GM12878 (cell line): Measurements from ENCODE around the gene MORN4. TPM values are rescaled to one million over a fixed set of nuclear protein-coding genes. Genes with fewer than 3 reads are reported as not detected.
"Not testable (repeated sequence)": the region's sequence is repeated elsewhere in the genome, so short reads cannot be mapped to it uniquely, and the experiment has no call there.

Source experiments
- ATAC-seq: fragments of 200-7000 bp; cut with Tn5 transposase; 3 replicates; pipeline ENCODE4 v1.9.1; 2020; ENCODE audit warnings: mild to moderate bottlenecking, moderate library complexity
- BruUV-seq: library from RNA; stranded (reverse); fragments of 400-500 nt; replicated peaks from 2 replicates; lab custom pipeline; 2021; lab: Mats Ljungman, UMichigan
- CTCF ChIA-PET: fragments of 300-600 bp; sonication (Branson Sonifier 250); formaldehyde crosslinking; extraction: SDS; loops from one replicate; lab custom pipeline; 2021; ENCODE audit warnings: inconsistent platforms; lab: Yijun Ruan, JAX
- POLR2A ChIA-PET: fragments of 350-600 bp; formaldehyde crosslinking; extraction: SDS; loops from one replicate; lab custom pipeline; 2021; ENCODE audit warnings: inconsistent platforms; lab: Charles Lee
- RAD21 ChIA-PET: fragments of 300-600 bp; sonication (Branson Sonifier 250); formaldehyde crosslinking; loops from one replicate; lab custom pipeline; 2023; ENCODE audit warnings: antibody characterized with exemption; ENCODE audit not compliant: unreplicated experiment; lab: Charles Lee
- SMC1A ChIA-PET: fragments of 300-600 bp; sonication (Branson Sonifier 250); formaldehyde crosslinking; loops from one replicate; lab custom pipeline; 2023; ENCODE audit not compliant: unreplicated experiment, uncharacterized antibody; lab: Charles Lee
- DNase-seq: peaks from one replicate; pipeline ENCODE4 v3.0.0-alpha.2; 2011; ENCODE audit warnings: low read depth, low spot score
- FAIRE-seq: peaks from 3 replicates; lab custom pipeline; 2011; peaks lifted over from hg19 to GRCh38; lab: Jason Lieb, UNC
- H2AFZ ChIP-seq: 2 replicates; pipeline ENCODE4 v1.6.0; 2011; ENCODE audit warnings: low read depth, low read length, control low read depth; ENCODE audit not compliant: control insufficient read depth
- H3K27ac ChIP-seq: 2 replicates; pipeline ENCODE4 v1.5.1; 2011; ENCODE audit warnings: control low read depth; ENCODE audit not compliant: control insufficient read depth, insufficient read depth
- H3K27me3 ChIP-seq, 2 experiments: replicated peaks in 1 of 2; 2 replicates each; pipeline versions ENCODE4 v1.6.0 to v1.6.1; 2011; ENCODE audit warnings: low read length in 1 of 2; ENCODE audit not compliant: control insufficient read depth in 2 of 2, insufficient read depth in 2 of 2
- H3K36me3 ChIP-seq, 2 experiments: 2 replicates each; pipeline ENCODE4 v1.5.1; 2011; ENCODE audit warnings: low read length in 1 of 2; ENCODE audit not compliant: control insufficient read depth in 2 of 2, insufficient read depth in 2 of 2
- H3K4me1 ChIP-seq: 2 replicates; pipeline ENCODE4 v1.6.1; 2011; ENCODE audit warnings: mild to moderate bottlenecking, low read length, moderate library complexity, mixed read lengths; ENCODE audit not compliant: control insufficient read depth, insufficient read depth
- H3K4me2 ChIP-seq: 2 replicates; pipeline ENCODE4 v1.6.0; 2011; ENCODE audit warnings: control low read depth; ENCODE audit not compliant: control insufficient read depth, insufficient read depth
- H3K4me3 ChIP-seq: fragments of 200-600 bp; sonication (generic); 2 replicates; pipeline ENCODE4 v1.5.1; 2016
- H3K79me2 ChIP-seq: 2 replicates; pipeline ENCODE4 v1.6.0; 2011; ENCODE audit warnings: low read length; ENCODE audit not compliant: control insufficient read depth, insufficient read depth
- H3K9ac ChIP-seq: 2 replicates; pipeline ENCODE4 v1.8.0; 2011; ENCODE audit warnings: low read length, control low read depth, mixed read lengths; ENCODE audit not compliant: control insufficient read depth, insufficient read depth
- H3K9me3 ChIP-seq: replicated peaks from 3 replicates; pipeline ENCODE4 v1.5.1; 2011; ENCODE audit warnings: mild to moderate bottlenecking, low read length; ENCODE audit not compliant: control insufficient read depth, insufficient read depth
- H4K20me1 ChIP-seq: 2 replicates; pipeline ENCODE4 v1.6.0; 2011; ENCODE audit not compliant: control insufficient read depth, insufficient read depth
- ATF7 ChIP-seq: fragments of 450-650 bp; IDR thresholded peaks from 2 replicates; pipeline ENCODE4 v1.6.1; 2016; ENCODE audit warnings: low read depth, mild to moderate bottlenecking
- BACH1 ChIP-seq: fragments of 450-650 bp; IDR thresholded peaks from 2 replicates; pipeline ENCODE4 v1.6.1; 2017; ENCODE audit warnings: mild to moderate bottlenecking, borderline replicate concordance
- DPF2 ChIP-seq: fragments of 450-650 bp; IDR thresholded peaks from 2 replicates; pipeline ENCODE4 v1.6.1; 2017; ENCODE audit warnings: mild to moderate bottlenecking
- IKZF2 ChIP-seq, 2 experiments: fragments of 450-650 bp; IDR thresholded peaks; 2 replicates each; pipeline ENCODE4 v1.6.1; 2017; ENCODE audit warnings: mild to moderate bottlenecking in 2 of 2, moderate library complexity in 2 of 2
- JUNB ChIP-seq: IDR thresholded peaks from 2 replicates; pipeline ENCODE4 v1.6.1; 2016; ENCODE audit warnings: antibody characterized with exemption, mild to moderate bottlenecking
- KLF5 ChIP-seq: fragments of 450-650 bp; IDR thresholded peaks from 2 replicates; pipeline ENCODE4 v1.6.1; 2014; ENCODE audit warnings: mild to moderate bottlenecking; ENCODE audit not compliant: partially characterized antibody
- NR2F1 ChIP-seq: fragments of 450-650 bp; conservative IDR thresholded peaks from 2 replicates; pipeline ENCODE4 v1.6.1; 2017; ENCODE audit warnings: mild to moderate bottlenecking
- REST ChIP-seq: IDR thresholded peaks from 2 replicates; pipeline ENCODE4 v1.6.1; 2012; ENCODE audit warnings: mild to moderate bottlenecking, low read depth, low read length
- ZNF384 ChIP-seq: IDR thresholded peaks from 2 replicates; pipeline ENCODE4 v1.6.1; 2012; ENCODE audit warnings: low read depth, mild to moderate bottlenecking, low read length, improper control_type of control experiment, borderline replicate concordance
- WGBS: methylation state at CpG from one replicate; pipeline ENCODE4 v1.1.6; 2016; ENCODE audit warnings: low lambda C conversion rate; ENCODE audit not compliant: insufficient replicate concordance, insufficient coverage; ENCODE audit errors: missing lambda C conversion rate; 5-methylcytosine and 5-hydroxymethylcytosine counted together
- in situ Hi-C: fragments of 300-500 bp; cut with MboI; formaldehyde crosslinking; loops from 9 replicates; pipeline ENCODE4 v1.14.3; 2018; ENCODE audit warnings: mixed read lengths
- intact Hi-C: fragments of 100-400 bp; cut with micrococcal nuclease; formaldehyde crosslinking; loops from one replicate; pipeline ENCODE4 v1.14.2; 2022; ENCODE audit not compliant: unreplicated experiment
- polyA plus RNA-seq, 11 experiments: library from polyadenylated mRNA; depleted of rRNA in 4 of 11; unstranded in 6 of 11; stranded (reverse) in 5 of 11; fragments of >200 nt; fragmentation: Nextera tagmentation in 4 of 11; fragmentation: Illumina TruSeq in 1 of 11; extraction: Ambion mirVana in 4 of 11; extraction: Trizol in 1 of 11; gene quantifications; 1 replicate in 1 of 11; 2 replicates in 10 of 11; pipeline versions ENCODE4 v1.2.1 to v1.2.3, GENCODE V29; 2011 to 2016; ENCODE audit warnings: inconsistent platforms in 2 of 11, missing spikeins in 2 of 11, low read depth in 1 of 11
- total RNA-seq, 4 experiments: library from RNA; depleted of rRNA in 3 of 4; stranded (reverse); fragments of >200 nt in 3 of 4; fragmentation: Illumina TruSeq in 1 of 4; extraction: Trizol in 1 of 4; gene quantifications; 2 replicates each; pipeline versions ENCODE4 v1.2.1 to v1.2.3, GENCODE V29; 2013 to 2021
- TF ChIP-seq, protein P1 (sequence below): IDR thresholded peaks from 2 replicates; pipeline ENCODE4 v1.6.1; 2011; ENCODE audit warnings: borderline replicate concordance, low read depth, mild to moderate bottlenecking, moderate library complexity, low read length; ENCODE audit not compliant: insufficient read depth, poor library complexity, severe bottlenecking
- TF ChIP-seq, protein P2 (sequence below): fragments of 450-650 bp; IDR thresholded peaks from 2 replicates; pipeline ENCODE4 v1.6.1; 2017; ENCODE audit warnings: borderline replicate concordance

MORN4 gene
- total and polyA plus RNA-seq, 10 of the 15 experiments (the other 5 are each of a cell fraction or from before 2014, with no cell fraction given), result 1.3 to 5.5 (median 2.6) TPM

DNA sequence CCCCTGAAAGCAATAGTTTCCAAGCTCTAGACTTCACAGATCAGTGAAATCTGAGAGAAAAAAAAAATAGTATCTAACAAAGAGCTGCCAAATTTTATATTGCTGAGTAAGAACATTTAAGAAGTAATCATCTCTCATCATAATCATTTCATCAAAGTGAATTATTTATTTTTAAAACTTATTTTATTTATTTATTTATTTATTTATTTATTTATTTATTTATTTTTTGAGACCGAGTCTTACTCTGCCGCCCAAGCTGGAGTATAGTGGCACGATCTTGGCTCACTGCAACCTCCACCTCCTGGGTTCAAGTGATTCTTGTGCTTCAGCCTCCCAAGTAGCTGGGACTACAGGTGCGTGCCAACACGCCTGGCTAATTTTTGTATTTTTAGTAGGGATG lies 56.8 kb downstream of the MORN4 start:
- H4K20me1 ChIP-seq, intact Hi-C loops, DNase-seq, H3K4me2 ChIP-seq, H2AFZ ChIP-seq, H3K27me3 ChIP-seq, H3K79me2 ChIP-seq, H3K9me3 ChIP-seq, FAIRE-seq, SMC1A ChIA-PET, H3K27ac ChIP-seq, in situ Hi-C loops, H3K4me3 ChIP-seq, H3K36me3 ChIP-seq, H3K9ac ChIP-seq, H3K4me1 ChIP-seq, RAD21 ChIA-PET, ATAC-seq, BruUV-seq: not testable (repeated sequence)
- WGBS, result 41% methylated on average over 5 of the region's 5 CpGs
- CTCF ChIA-PET, result interaction anchor here (0.9 to 1.9 kb wide), 3 partner anchors 21 to 32 kb away, joined by 4 to 7 read pairs (median 4); no protein-coding TSS in a partner anchor
- POLR2A ChIA-PET, result interaction anchor here (0.6 kb wide), 1 partner anchor 17 kb away, joined by 3 read pairs; no protein-coding TSS in a partner anchor

DNA sequence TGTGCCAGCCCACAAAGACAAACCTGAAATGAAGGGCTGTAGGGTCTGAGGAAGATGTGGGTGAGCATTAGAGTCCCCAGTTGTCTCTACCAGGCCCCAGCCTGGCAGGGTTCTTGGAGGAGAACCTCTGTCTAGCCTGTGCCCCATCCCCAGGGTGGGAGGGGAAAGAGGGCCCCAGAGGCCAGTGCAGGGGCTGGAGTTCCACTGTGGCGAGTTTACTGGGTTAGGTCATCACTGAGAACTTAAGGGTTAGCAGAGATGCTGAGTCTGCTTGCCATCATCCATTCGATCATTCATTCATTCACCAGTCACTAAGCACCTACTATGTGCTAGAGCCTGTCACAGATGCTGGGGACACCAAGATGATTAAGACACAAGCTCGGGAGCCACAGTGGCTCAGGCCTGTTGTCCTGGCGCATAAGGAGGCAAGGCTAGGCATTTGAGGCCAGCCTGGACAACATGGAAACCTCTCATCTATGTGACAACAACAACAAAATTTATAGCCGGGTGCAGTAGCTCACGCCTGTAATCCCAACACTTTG lies 58.1 kb downstream of the MORN4 start:
- no peak overlapping the region for H3K4me3 ChIP-seq
- H3K4me2 ChIP-seq, result no peak overlapping the region
- RAD21 ChIA-PET, result no interaction called here
- in situ Hi-C loops (no loop called here), intact Hi-C loops (no loop called here)
- WGBS, result 38% methylated on average over 6 of the region's 6 CpGs
- H3K27me3 ChIP-seq, result no peaks in the 10 kb centered on the region; a peak in 1 of 4 replicates
- H4K20me1 ChIP-seq, result no peaks in the 10 kb centered on the region
- ATAC-seq, result no peak
- H3K9ac ChIP-seq, result no peak overlapping the region
- BruUV-seq, result no TSS peak
- no peaks in the 10 kb centered on the region for H3K36me3 ChIP-seq
- FAIRE-seq, result no peak
- H3K79me2 ChIP-seq, result no peaks in the 10 kb centered on the region
- H3K9me3 ChIP-seq, result no peaks in the 10 kb centered on the region
- H3K4me1 ChIP-seq, result no peaks in the 10 kb centered on the region
- no peak for DNase-seq
- CTCF ChIA-PET, result interaction anchor here (0.8 to 1.9 kb wide), 6 partner anchors 23 to 102 kb away, joined by 3 to 7 read pairs (median 4); no protein-coding TSS in a partner anchor
- POLR2A ChIA-PET, result interaction anchor here (0.6 kb wide), 1 partner anchor 43 kb away, joined by 8 read pairs; no protein-coding TSS in a partner anchor
- SMC1A ChIA-PET, result no interaction called here
- no peak overlapping the region for H3K27ac ChIP-seq
- H2AFZ ChIP-seq, result no peak overlapping the region
- TF ChIP-seq, protein P1, sequence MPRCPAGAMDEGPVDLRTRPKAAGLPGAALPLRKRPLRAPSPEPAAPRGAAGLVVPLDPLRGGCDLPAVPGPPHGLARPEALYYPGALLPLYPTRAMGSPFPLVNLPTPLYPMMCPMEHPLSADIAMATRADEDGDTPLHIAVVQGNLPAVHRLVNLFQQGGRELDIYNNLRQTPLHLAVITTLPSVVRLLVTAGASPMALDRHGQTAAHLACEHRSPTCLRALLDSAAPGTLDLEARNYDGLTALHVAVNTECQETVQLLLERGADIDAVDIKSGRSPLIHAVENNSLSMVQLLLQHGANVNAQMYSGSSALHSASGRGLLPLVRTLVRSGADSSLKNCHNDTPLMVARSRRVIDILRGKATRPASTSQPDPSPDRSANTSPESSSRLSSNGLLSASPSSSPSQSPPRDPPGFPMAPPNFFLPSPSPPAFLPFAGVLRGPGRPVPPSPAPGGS, result no peak
- TF ChIP-seq KLF5, result no peak
- TF ChIP-seq DPF2, result no peak
- TF ChIP-seq ZNF384, result no peak
- no peak for TF ChIP-seq REST
- TF ChIP-seq JUNB, result no peak
- TF ChIP-seq, protein P2, sequence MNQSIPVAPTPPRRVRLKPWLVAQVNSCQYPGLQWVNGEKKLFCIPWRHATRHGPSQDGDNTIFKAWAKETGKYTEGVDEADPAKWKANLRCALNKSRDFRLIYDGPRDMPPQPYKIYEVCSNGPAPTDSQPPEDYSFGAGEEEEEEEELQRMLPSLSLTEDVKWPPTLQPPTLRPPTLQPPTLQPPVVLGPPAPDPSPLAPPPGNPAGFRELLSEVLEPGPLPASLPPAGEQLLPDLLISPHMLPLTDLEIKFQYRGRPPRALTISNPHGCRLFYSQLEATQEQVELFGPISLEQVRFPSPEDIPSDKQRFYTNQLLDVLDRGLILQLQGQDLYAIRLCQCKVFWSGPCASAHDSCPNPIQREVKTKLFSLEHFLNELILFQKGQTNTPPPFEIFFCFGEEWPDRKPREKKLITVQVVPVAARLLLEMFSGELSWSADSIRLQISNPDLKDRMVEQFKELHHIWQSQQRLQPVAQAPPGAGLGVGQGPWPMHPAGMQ, result no peak
- no peak for TF ChIP-seq NR2F1
- TF ChIP-seq BACH1, result no peak
- TF ChIP-seq IKZF2 (IDR thresholded peaks at IDR 0.05), result no peak
- TF ChIP-seq ATF7, result no peak
